A549 (cell line): ENCODE measurements around the gene PSMD1.

Experiments used
- FOSL2 ChIP-seq, 2 experiments: fragments of 450-650 bp in 1 of 2; fragments of >200 bp in 1 of 2; sonication (Bioruptor Twin) in 1 of 2; formaldehyde crosslinking; IDR thresholded peaks; 2 replicates each; pipeline versions ENCODE4 v1.5.0 to v1.6.1; 2016 to 2020; ENCODE audit warnings: mild to moderate bottlenecking in 1 of 2, moderate library complexity in 1 of 2
- TF ChIP-seq, protein P1 (sequence below): fragments of >200 bp; sonication (Bioruptor Twin); formaldehyde crosslinking; IDR thresholded peaks from 3 replicates; pipeline ENCODE4 v1.5.1; 2016
- TF ChIP-seq, protein P2 (sequence below): fragments of 450-650 bp; IDR thresholded peaks from 2 replicates; pipeline ENCODE4 v1.6.1; 2014; ENCODE audit warnings: antibody characterized with exemption

DNA sequence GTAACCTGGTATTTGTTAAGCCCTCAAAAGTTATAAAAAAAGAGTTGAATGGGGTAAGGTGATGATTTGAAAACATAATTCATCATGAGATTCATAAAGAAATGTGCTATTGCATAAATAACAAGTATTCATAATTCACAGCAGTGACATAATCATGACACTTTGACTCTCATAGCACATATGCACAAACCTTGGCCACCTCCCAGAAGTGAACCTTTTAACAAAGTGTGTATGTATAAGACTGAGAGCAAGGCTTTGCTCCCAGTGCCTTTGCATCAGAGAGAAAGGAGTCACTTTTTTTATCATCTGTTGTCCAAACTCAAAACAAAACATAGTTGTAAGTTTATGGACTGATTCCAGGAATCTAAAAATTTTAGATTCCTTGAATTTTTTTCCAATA is 83.1 kb downstream of the PSMD1 start:
- TF ChIP-seq, protein P1, sequence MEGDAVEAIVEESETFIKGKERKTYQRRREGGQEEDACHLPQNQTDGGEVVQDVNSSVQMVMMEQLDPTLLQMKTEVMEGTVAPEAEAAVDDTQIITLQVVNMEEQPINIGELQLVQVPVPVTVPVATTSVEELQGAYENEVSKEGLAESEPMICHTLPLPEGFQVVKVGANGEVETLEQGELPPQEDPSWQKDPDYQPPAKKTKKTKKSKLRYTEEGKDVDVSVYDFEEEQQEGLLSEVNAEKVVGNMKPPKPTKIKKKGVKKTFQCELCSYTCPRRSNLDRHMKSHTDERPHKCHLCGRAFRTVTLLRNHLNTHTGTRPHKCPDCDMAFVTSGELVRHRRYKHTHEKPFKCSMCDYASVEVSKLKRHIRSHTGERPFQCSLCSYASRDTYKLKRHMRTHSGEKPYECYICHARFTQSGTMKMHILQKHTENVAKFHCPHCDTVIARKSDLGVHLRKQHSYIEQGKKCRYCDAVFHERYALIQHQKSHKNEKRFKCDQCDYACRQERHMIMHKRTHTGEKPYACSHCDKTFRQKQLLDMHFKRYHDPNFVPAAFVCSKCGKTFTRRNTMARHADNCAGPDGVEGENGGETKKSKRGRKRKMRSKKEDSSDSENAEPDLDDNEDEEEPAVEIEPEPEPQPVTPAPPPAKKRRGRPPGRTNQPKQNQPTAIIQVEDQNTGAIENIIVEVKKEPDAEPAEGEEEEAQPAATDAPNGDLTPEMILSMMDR: no peak
- TF ChIP-seq, protein P2, sequence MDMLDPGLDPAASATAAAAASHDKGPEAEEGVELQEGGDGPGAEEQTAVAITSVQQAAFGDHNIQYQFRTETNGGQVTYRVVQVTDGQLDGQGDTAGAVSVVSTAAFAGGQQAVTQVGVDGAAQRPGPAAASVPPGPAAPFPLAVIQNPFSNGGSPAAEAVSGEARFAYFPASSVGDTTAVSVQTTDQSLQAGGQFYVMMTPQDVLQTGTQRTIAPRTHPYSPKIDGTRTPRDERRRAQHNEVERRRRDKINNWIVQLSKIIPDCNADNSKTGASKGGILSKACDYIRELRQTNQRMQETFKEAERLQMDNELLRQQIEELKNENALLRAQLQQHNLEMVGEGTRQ: no peak
- TF ChIP-seq FOSL2 (IDR thresholded peaks at IDR 0.05) (no peak), FOSL2 (CRISPR knock-in tag; IDR thresholded peaks at IDR 0.05) (no peak)
